Gastroesophageal sphincter (tissue), 3 donors: ENCODE results near the gene CDKN2AIP.
"Not testable (repeated sequence)": the region's sequence is repeated elsewhere in the genome, so short reads cannot be mapped to it uniquely, and the experiment has no call there.

Experiments
- CTCF ChIP-seq, 4 experiments: fragments of 200-600 bp in 2 of 4; fragments of 450-650 bp in 2 of 4; sonication (generic) in 1 of 4; IDR thresholded peaks; one replicate each; pipeline ENCODE4 v1.5.1; 2017 to 2019; ENCODE audit warnings: antibody characterized with exemption in 4 of 4, mild to moderate bottlenecking in 2 of 4, moderate library complexity in 2 of 4
- EP300 ChIP-seq: sonication (generic); formaldehyde crosslinking; IDR thresholded peaks from one replicate; pipeline ENCODE4 v1.6.1; 2017; ENCODE audit warnings: antibody characterized with exemption, mild to moderate bottlenecking
- POLR2A ChIP-seq, 2 donors: fragments of 450-650 bp; IDR thresholded peaks; one replicate each; pipeline ENCODE4 v1.6.1; 2017; ENCODE audit warnings: antibody characterized with exemption in 2 of 2, mild to moderate bottlenecking in 2 of 2, moderate library complexity in 1 of 2
- POLR2AphosphoS5 ChIP-seq: sonication (generic); formaldehyde crosslinking; IDR thresholded peaks from one replicate; pipeline ENCODE4 v1.6.1; 2017; ENCODE audit warnings: antibody characterized with exemption

- not testable (repeated sequence) for TF ChIP-seq CTCF (IDR thresholded peaks at IDR 0.05); POLR2AphosphoS5; POLR2A (IDR thresholded peaks at IDR 0.05); EP300
Observed at GRCh38 chr4:183463903-183464619, 19.6 kb downstream of the CDKN2AIP start.
